Nephron (organoid): ENCODE data around the gene PTGES2.

ENCODE experiments used
- H3K27ac Mint-ChIP-seq, 3 experiments: 2 replicates each; pipeline ENCODE4 v1.8.0; 2020; ENCODE audit warnings: mixed read lengths in 3 of 3, mild to moderate bottlenecking in 2 of 3, moderate library complexity in 1 of 3
- H3K27me3 Mint-ChIP-seq: 2 replicates; pipeline ENCODE4 v1.8.0; 2021; ENCODE audit warnings: low read depth, mild to moderate bottlenecking, moderate library complexity, mixed read lengths
- H3K36me3 Mint-ChIP-seq: 2 replicates; pipeline ENCODE4 v1.8.0; 2020; ENCODE audit warnings: low read depth, mixed read lengths
- H3K4me1 Mint-ChIP-seq: 2 replicates; pipeline ENCODE4 v1.8.0; 2020; ENCODE audit warnings: mixed read lengths
- H3K4me3 Mint-ChIP-seq, 3 experiments: 2 replicates each; pipeline ENCODE4 v1.8.0; 2020; ENCODE audit warnings: mild to moderate bottlenecking in 3 of 3, mixed read lengths in 3 of 3, moderate library complexity in 2 of 3
- H3K9me3 Mint-ChIP-seq: 2 replicates; pipeline ENCODE4 v1.8.0; 2020; ENCODE audit warnings: mixed read lengths
- TF ChIP-seq, protein P1 (sequence below), 3 experiments: fragments of 200-600 bp; sonication (generic); IDR thresholded peaks; one replicate each; pipeline ENCODE4 v1.5.0; 2021; ENCODE audit warnings: antibody characterized with exemption in 3 of 3; ENCODE audit not compliant: unreplicated experiment in 3 of 3

The PTGES2 gene

DNA sequence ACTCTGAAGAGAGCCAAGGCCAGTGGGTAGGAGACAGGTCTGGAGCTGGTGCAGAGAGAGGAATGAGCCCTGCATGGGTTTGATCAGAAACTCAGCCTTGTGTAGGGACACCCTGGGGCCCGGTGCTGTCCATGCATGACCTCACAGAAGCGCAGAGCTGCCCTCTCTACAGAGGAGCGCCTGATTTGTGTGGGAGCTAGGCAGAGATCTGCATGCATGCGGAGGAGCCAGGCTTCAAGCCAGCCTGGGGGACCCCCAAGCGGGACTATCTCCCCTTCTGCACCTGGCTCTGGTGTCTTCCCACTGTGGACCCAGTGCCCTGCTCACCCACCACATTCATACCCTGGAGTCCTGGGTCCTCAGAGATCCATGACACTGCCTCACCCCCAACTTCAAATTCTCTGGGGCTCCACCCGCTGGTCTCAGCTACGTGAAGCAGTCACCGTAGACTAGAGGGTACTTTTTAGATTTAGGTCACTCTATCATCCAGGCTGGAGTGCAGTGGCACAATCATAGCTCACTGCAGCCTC, 19.1 kb upstream of the PTGES2 start:
- no peak overlapping the region for H3K27ac Mint-ChIP-seq
- peaks cover 31% of the 10 kb centered on the region for H3K4me1 Mint-ChIP-seq

DNA sequence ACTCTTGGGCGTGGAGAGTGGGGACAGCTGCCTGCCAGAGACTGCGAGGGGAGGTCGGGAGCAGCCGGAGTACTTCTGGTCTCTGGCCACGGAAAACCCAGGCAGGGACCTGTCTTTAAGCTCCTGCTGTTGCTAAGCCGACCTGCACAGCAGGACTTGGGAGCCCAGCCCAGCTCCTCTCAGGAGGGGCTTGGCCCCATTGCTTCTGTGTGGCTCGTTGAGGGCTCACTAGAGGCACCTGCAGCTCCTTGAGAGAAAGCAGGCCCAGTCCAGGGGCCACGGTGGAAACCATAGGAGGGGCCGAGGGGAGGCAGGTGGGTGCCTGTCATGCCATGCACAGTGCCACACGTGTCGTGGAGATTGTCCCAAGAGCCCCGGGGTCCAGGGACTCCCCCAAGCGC, 18.4 kb upstream of the PTGES2 start:
- Mint-ChIP-seq H3K4me3 (peak overlapping the region in 1 of 3 experiments; percentile 7), H3K4me1 (peaks cover 31% of the 10 kb centered on the region)

More for the DNA sequence above, 19.1 kb upstream of the PTGES2 start:
- TF ChIP-seq, protein P1, sequence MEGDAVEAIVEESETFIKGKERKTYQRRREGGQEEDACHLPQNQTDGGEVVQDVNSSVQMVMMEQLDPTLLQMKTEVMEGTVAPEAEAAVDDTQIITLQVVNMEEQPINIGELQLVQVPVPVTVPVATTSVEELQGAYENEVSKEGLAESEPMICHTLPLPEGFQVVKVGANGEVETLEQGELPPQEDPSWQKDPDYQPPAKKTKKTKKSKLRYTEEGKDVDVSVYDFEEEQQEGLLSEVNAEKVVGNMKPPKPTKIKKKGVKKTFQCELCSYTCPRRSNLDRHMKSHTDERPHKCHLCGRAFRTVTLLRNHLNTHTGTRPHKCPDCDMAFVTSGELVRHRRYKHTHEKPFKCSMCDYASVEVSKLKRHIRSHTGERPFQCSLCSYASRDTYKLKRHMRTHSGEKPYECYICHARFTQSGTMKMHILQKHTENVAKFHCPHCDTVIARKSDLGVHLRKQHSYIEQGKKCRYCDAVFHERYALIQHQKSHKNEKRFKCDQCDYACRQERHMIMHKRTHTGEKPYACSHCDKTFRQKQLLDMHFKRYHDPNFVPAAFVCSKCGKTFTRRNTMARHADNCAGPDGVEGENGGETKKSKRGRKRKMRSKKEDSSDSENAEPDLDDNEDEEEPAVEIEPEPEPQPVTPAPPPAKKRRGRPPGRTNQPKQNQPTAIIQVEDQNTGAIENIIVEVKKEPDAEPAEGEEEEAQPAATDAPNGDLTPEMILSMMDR (IDR thresholded peaks at IDR 0.05; ENCODE audit: unreplicated experiment in 3 of 3): no peak
- H3K27me3 Mint-ChIP-seq: peaks cover 4% of the 10 kb centered on the region
- no peak overlapping the region for H3K4me3 Mint-ChIP-seq
- no peaks in the 10 kb centered on the region for H3K36me3 Mint-ChIP-seq
- H3K9me3 Mint-ChIP-seq: no peaks in the 10 kb centered on the region

DNA sequence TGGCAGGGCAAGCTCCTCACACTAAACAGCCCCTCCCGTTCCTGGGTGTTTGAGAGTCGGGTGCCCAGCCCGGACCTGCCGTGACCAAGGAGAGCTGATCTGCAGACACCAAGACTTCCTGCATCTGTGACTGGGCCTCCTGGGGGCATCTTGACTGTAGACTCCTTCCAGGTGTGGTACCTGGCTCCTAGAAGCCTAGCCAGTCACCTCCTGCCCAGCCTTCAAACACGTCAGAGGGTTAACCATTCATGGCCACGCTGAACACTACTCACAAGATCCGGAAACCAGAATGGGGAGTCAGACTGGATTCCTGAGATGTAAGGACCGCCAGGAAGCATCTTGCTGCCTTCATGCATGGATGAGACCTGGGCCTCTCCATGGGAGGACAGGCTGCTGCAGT, 18.0 kb upstream of the PTGES2 start:
- Mint-ChIP-seq H3K4me3 (peak overlapping the region in 1 of 3 experiments; percentile 7), H3K27me3 (peaks cover 4% of the 10 kb centered on the region), H3K9me3 (no peaks in the 10 kb centered on the region), H3K27ac (peak overlapping the region; percentile 47 to 72 (median 51)), H3K36me3 (no peaks in the 10 kb centered on the region), H3K4me1 (peaks cover 31% of the 10 kb centered on the region)
- TF ChIP-seq, protein P1 (IDR thresholded peaks at IDR 0.05; ENCODE audit: unreplicated experiment in 3 of 3): no peak

More for the DNA sequence above, 18.4 kb upstream of the PTGES2 start:
- Mint-ChIP-seq H3K27ac (peak overlapping the region; percentile 47 to 72 (median 51)), H3K27me3 (peaks cover 4% of the 10 kb centered on the region), H3K9me3 (no peaks in the 10 kb centered on the region), H3K36me3 (no peaks in the 10 kb centered on the region)
- TF ChIP-seq, protein P1 (IDR thresholded peaks at IDR 0.05; ENCODE audit: unreplicated experiment in 3 of 3): no peak

DNA sequence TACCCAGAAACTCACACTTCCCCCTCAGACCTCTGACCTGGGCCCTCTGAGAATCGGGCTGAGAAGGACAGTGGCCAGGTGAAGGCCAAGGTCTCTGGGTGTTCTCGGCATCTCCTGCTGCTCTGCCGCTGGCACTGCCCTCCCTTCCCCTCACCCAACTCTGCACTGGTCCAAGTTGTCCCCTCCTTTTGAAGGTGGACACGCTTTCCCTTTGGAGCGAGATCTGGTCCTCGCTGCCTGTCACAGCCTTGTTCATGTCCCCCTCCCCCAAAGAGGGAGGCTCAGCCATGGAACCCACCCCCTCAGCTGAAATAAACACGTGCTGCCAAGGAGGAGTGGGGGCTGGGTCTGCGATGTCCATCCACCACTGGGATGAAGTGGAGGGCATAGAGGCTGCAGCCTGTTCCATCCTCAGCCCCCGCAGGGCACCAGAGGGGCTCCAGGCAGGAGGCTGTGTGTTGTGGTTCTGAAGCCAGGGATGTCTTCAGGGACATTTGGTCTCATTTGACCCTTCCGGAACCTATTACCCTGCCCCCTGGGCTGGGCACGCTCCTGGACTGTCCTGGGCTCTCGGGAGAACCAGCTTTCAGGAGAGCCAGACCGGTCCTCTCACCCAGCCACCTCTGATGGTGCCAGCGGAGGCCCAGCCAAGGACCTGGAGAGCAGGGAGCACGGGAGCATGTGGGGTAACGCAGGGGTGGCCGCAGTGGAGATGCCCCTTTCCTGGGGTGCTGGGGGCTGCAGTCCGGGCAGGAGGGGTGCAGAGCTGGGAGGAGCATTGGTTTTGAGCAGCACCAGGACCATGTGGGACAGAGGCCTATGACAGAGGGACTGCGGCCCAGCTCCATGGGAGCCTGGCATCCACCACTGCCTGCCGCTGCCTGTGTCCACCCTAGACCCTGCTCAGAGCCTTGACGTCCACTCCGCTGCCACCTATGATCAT, 17.0 kb upstream of the PTGES2 start:
- Mint-ChIP-seq H3K27me3 (peaks cover 4% of the 10 kb centered on the region), H3K36me3 (no peaks in the 10 kb centered on the region), H3K27ac (peak overlapping the region in 1 of 3 experiments; percentile 49), H3K4me1 (peaks cover 34% of the 10 kb centered on the region), H3K9me3 (no peaks in the 10 kb centered on the region), H3K4me3 (no peak overlapping the region)
- TF ChIP-seq, protein P1 (IDR thresholded peaks at IDR 0.05; ENCODE audit: unreplicated experiment in 3 of 3): no peak

DNA sequence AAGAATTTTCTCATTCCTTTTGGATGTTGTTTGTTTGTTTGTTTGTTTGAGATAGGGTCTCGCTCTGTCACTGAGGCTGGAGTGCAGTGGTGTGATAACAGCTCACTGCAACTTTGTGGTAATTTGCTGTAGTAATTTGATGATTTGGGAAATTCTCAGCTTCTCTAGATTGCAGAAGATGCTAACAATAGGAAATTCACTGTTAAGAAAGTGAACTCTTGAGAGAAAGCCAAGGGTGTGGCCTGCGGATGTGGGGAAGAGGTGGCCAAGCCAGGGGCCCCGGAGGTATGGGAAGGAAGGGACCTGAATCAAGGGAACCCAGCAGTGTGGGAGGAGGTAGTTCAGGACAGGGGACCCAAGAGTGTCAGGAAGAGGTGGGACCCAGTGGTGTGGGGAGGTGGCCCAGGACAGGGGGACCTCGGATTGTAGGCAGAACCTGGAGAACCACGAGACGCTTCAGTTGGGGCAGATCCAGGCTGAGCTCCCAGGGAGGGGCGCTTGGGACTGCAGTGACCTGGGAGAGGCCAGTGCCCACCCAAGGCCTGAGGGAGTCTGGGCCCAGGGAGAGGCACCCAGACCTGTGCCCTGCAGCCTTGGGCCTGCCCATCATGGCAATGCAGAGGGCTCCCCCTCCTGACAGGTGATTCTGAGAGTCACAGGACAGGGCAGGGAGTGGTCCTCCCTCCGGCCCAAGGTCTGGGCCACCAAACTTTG, 16.2 kb upstream of the PTGES2 start:
- peak overlapping the region in 2 of 3 experiments; percentile 63 to 74 for H3K27ac Mint-ChIP-seq
- no peaks in the 10 kb centered on the region for H3K9me3 Mint-ChIP-seq
- peaks cover 4% of the 10 kb centered on the region for H3K27me3 Mint-ChIP-seq
- H3K4me3 Mint-ChIP-seq: no peak overlapping the region
- TF ChIP-seq, protein P1 (IDR thresholded peaks at IDR 0.05; ENCODE audit: unreplicated experiment in 3 of 3): no peak
- H3K4me1 Mint-ChIP-seq: peaks cover 27% of the 10 kb centered on the region
- H3K36me3 Mint-ChIP-seq: no peaks in the 10 kb centered on the region
